A673 (cell line): ENCODE measurements around the gene LRP8. TPM values are rescaled to one million over a fixed set of nuclear protein-coding genes. Genes with fewer than 3 reads are reported as not detected.

Source experiments
- BruUV-seq: library from RNA; stranded (reverse); fragments of 400-500 nt; replicated peaks from 2 replicates; lab custom pipeline; 2021; lab: Mats Ljungman, UMichigan
- CTCF ChIA-PET: fragments of 300-600 bp; sonication (Branson Sonifier 250); formaldehyde crosslinking; loops from one replicate; lab custom pipeline; 2022; ENCODE audit warnings: antibody characterized with exemption; lab: Charles Lee
- POLR2A ChIA-PET: fragments of 300-600 bp; sonication (Branson Sonifier 250); formaldehyde crosslinking; loops from one replicate; lab custom pipeline; 2022; ENCODE audit warnings: antibody characterized with exemption; ENCODE audit not compliant: low non-redundant PET; lab: Charles Lee
- DNase-seq: peaks from one replicate; pipeline ENCODE4 v3.0.0-alpha.2; 2015; ENCODE audit warnings: low spot score
- H3K27ac ChIP-seq: fragments of 200-600 bp; sonication (generic); 2 replicates; pipeline ENCODE4 v1.5.1; 2016; ENCODE audit warnings: mixed run types, low read depth, mild to moderate bottlenecking, mixed read lengths, antibody characterized with exemption, low read length; ENCODE audit not compliant: poor library complexity, severe bottlenecking
- H3K27me3 ChIP-seq: fragments of 200-600 bp; sonication (generic); replicated peaks from 2 replicates; pipeline ENCODE4 v1.6.1; 2017; ENCODE audit warnings: mixed run types, low read depth, mild to moderate bottlenecking, mixed read lengths, antibody characterized with exemption, low read length; ENCODE audit not compliant: insufficient read depth, poor library complexity
- H3K36me3 ChIP-seq: fragments of 200-600 bp; sonication (generic); 2 replicates; pipeline ENCODE4 v1.6.1; 2016; ENCODE audit warnings: mixed run types, mild to moderate bottlenecking, mixed read lengths, antibody characterized with exemption, low read length; ENCODE audit not compliant: insufficient read depth, poor library complexity, severe bottlenecking
- H3K4me1 ChIP-seq: fragments of 200-600 bp; sonication (generic); 2 replicates; pipeline ENCODE4 v1.6.1; 2017; ENCODE audit warnings: mixed run types, mild to moderate bottlenecking, mixed read lengths, antibody characterized with exemption, low read length; ENCODE audit not compliant: insufficient read depth, poor library complexity, severe bottlenecking
- H3K4me3 ChIP-seq: fragments of 200-600 bp; sonication (generic); 2 replicates; pipeline ENCODE4 v1.5.1; 2016; ENCODE audit warnings: low read depth, mixed run types, mild to moderate bottlenecking, mixed read lengths, low read length; ENCODE audit not compliant: poor library complexity, severe bottlenecking
- H3K9me3 ChIP-seq: fragments of 200-600 bp; sonication (generic); 2 replicates; pipeline ENCODE4 v1.6.1; 2016; ENCODE audit warnings: mixed run types, low read depth, mild to moderate bottlenecking, mixed read lengths, antibody characterized with exemption, low read length; ENCODE audit not compliant: poor library complexity, severe bottlenecking
- CTCF ChIP-seq: fragments of 300-800, 200-600 bp; sonication (generic); conservative IDR thresholded peaks from 2 replicates; pipeline ENCODE4 v1.5.1; 2017; ENCODE audit warnings: low read depth, mild to moderate bottlenecking, antibody characterized with exemption, low read length, moderate library complexity, mixed read lengths
- EZH2 ChIP-seq: fragments of 200-600 bp; sonication (generic); IDR thresholded peaks from 2 replicates; pipeline ENCODE4 v1.6.1; 2017; ENCODE audit warnings: borderline replicate concordance, low read depth, mild to moderate bottlenecking, mixed read lengths, antibody characterized with exemption, low read length; ENCODE audit not compliant: poor library complexity, severe bottlenecking
- intact Hi-C: fragments of 100-400 bp; cut with micrococcal nuclease; formaldehyde crosslinking; loops from one replicate; pipeline ENCODE4 v1.10.0; 2022; ENCODE audit not compliant: unreplicated experiment
- total RNA-seq: library from RNA; stranded (reverse); gene quantifications from 2 replicates; pipeline ENCODE4 v1.2.3, GENCODE V29; 2021

LRP8 gene
- total RNA-seq, 1 experiment from 2014 or later = 24.7 TPM

- Histone ChIP-seq H3K4me1 (peaks cover 4% of the 10 kb centered on the region), H3K4me3 (no peak overlapping the region), H3K9me3 (no peaks in the 10 kb centered on the region), H3K36me3 (no peaks in the 10 kb centered on the region), H3K27ac (no peak overlapping the region), H3K27me3 (no peaks in the 10 kb centered on the region)
- CTCF ChIA-PET = no interaction called here
- DNase-seq = no peak
- intact Hi-C loops = no loop called here
- no TSS peak for BruUV-seq
- TF ChIP-seq EZH2 (no peak), CTCF (no peak)
- POLR2A ChIA-PET = no interaction called here
These were observed 12.8 kb downstream of the LRP8 start for GRCh38 chr1:53315046-53315445.

- DNase-seq = no peak
- no peak for TF ChIP-seq CTCF
- no peak for TF ChIP-seq EZH2
- CTCF ChIA-PET = no interaction called here
- H3K4me3 ChIP-seq = no peak overlapping the region
- H3K36me3 ChIP-seq = no peaks in the 10 kb centered on the region
- no peaks in the 10 kb centered on the region for H3K9me3 ChIP-seq
- no TSS peak for BruUV-seq
- peaks cover 4% of the 10 kb centered on the region for H3K4me1 ChIP-seq
- H3K27me3 ChIP-seq = no peaks in the 10 kb centered on the region
- intact Hi-C loops = no loop called here
- POLR2A ChIA-PET = no interaction called here
- no peak overlapping the region for H3K27ac ChIP-seq
These were observed 13.3 kb downstream of the LRP8 start for GRCh38 chr1:53314606-53315005.

- TF ChIP-seq EZH2 (no peak), CTCF (no peak)
- H3K4me3 ChIP-seq = no peak overlapping the region
- CTCF ChIA-PET = no interaction called here
- POLR2A ChIA-PET = no interaction called here
- peaks cover 4% of the 10 kb centered on the region for H3K4me1 ChIP-seq
- DNase-seq = no peak
- H3K9me3 ChIP-seq = no peaks in the 10 kb centered on the region
- H3K36me3 ChIP-seq = no peaks in the 10 kb centered on the region
- intact Hi-C loops = no loop called here
- H3K27me3 ChIP-seq = no peaks in the 10 kb centered on the region
- no TSS peak for BruUV-seq
- no peak overlapping the region for H3K27ac ChIP-seq
These were observed 13.8 kb downstream of the LRP8 start for GRCh38 chr1:53314096-53314495.
